PFSK-1 (cell line): ENCODE results near the gene DNAJC18.

Experiments used
- FOXP2 ChIP-seq: optimal IDR thresholded peaks from 2 replicates; pipeline ENCODE3; 2011; ENCODE audit warnings: borderline replicate concordance, control low read depth, inconsistent platforms; ENCODE audit not compliant: insufficient read depth; ENCODE audit errors: extremely low read length, extremely low read depth
- POLR2AphosphoS5 ChIP-seq: IDR thresholded peaks from 2 replicates; pipeline ENCODE4 v1.6.1; 2012; ENCODE audit warnings: low read depth, mild to moderate bottlenecking, control low read depth, low read length, moderate library complexity
- REST ChIP-seq, 2 experiments: IDR thresholded peaks; 2 replicates each; pipeline versions ENCODE4 v1.6.1 to v1.8.0; 2011 to 2012; ENCODE audit warnings: low read depth in 2 of 2, low read length in 2 of 2, control low read depth in 1 of 2, inconsistent platforms in 1 of 2, mild to moderate bottlenecking in 1 of 2, moderate library complexity in 1 of 2; ENCODE audit not compliant: insufficient read depth in 1 of 2
- SIN3A ChIP-seq: IDR thresholded peaks from 2 replicates; pipeline ENCODE4 v1.6.1; 2012; ENCODE audit warnings: mild to moderate bottlenecking, low read length, moderate library complexity, borderline replicate concordance; ENCODE audit not compliant: insufficient read depth
- TAF1 ChIP-seq: IDR thresholded peaks from 2 replicates; pipeline ENCODE4 v1.6.1; 2012; ENCODE audit warnings: low read length, control low read depth, borderline replicate concordance; ENCODE audit not compliant: insufficient read depth

- no peak for TF ChIP-seq REST (IDR thresholded peaks at IDR 0.05; ENCODE audit: insufficient read depth in 1 of 2, low read depth in 2 of 2, low read length in 2 of 2)
- no peak for TF ChIP-seq FOXP2
- TF ChIP-seq TAF1, result peak; percentile 67; the same call in 1 of the 2 replicates
- TF ChIP-seq POLR2AphosphoS5, result no peak
- no peak for TF ChIP-seq SIN3A
Observed at GRCh38 chr5:139403787-139404483, 35.4 kb downstream of the DNAJC18 start, which contains the start of gene SPATA24.
